ENCODE data around the gene MMP14. TPM values are rescaled to one million over a fixed set of nuclear protein-coding genes. Genes with fewer than 3 reads are reported as not detected.
A peak's percentile ranks its signal among the peaks of the same experiment; 100 is the strongest.

MMP14 gene
- total and polyA plus RNA-seq, 2 of the 13 experiments (the other 11 are each of a cell fraction or from before 2014, with no cell fraction given): 5.2 to 9.8 TPM

- TF ChIP-seq ZNF800 (CRISPR knock-in tag; IDR thresholded peaks at IDR 0.05) (peak; percentile 95), NFKBIZ (CRISPR knock-in tag; IDR thresholded peaks at IDR 0.05) (peak; percentile 78; the same call in 1 of the 2 replicates), ATF2 (CRISPR knock-in tag; IDR thresholded peaks at IDR 0.05) (peak; percentile 61), IKZF1 (IDR thresholded peaks at IDR 0.05) (no peak), ZNF235 (CRISPR knock-in tag; IDR thresholded peaks at IDR 0.05; ENCODE audit: borderline replicate concordance) (peak; percentile 91; the same call in 1 of the 2 replicates), ELF3 (CRISPR knock-in tag; IDR thresholded peaks at IDR 0.05) (peak; percentile 94), ZNF709 (CRISPR knock-in tag; IDR thresholded peaks at IDR 0.05) (peak; percentile 23; the same call in 1 of the 2 replicates), IRF2 (CRISPR knock-in tag; IDR thresholded peaks at IDR 0.05) (peak; percentile 78), NFIB (CRISPR knock-in tag; IDR thresholded peaks at IDR 0.05; ENCODE audit: borderline replicate concordance) (no peak), NFE2L1 (CRISPR knock-in tag; IDR thresholded peaks at IDR 0.05; ENCODE audit: borderline replicate concordance) (no peak; the same call in 1 of the 2 replicates), MBNL3 (CRISPR knock-in tag; conservative IDR thresholded peaks at IDR 0.05) (no peak), KLF12 (CRISPR knock-in tag; IDR thresholded peaks at IDR 0.05; ENCODE audit: borderline replicate concordance) (peak; percentile 99), ZBTB33 (CRISPR knock-in tag; IDR thresholded peaks at IDR 0.05) (peak; percentile 27; the same call in 1 of the 2 replicates), SRSF4 (IDR thresholded peaks at IDR 0.05; ENCODE audit: low read depth, low read length, poor library complexity, severe bottlenecking) (no peak), MTA3 (CRISPR knock-in tag; IDR thresholded peaks at IDR 0.05) (peak; percentile 81; the same call in 1 of the 2 replicates), ZNF558 (CRISPR knock-in tag; IDR thresholded peaks at IDR 0.05; ENCODE audit: borderline replicate concordance) (peak; percentile 89), HIC2 (CRISPR knock-in tag; IDR thresholded peaks at IDR 0.05; ENCODE audit: low read depth) (peak; percentile 86; the same call in 1 of the 2 replicates), ZNF577 (CRISPR knock-in tag; IDR thresholded peaks at IDR 0.05; ENCODE audit: borderline replicate concordance, low read depth) (0 out of 2 replicates have a peak, but pooled peaks have one; percentile 83), ZNF253 (CRISPR knock-in tag; IDR thresholded peaks at IDR 0.05; ENCODE audit: borderline replicate concordance) (peak; percentile 77; the same call in 1 of the 2 replicates), RFX3 (CRISPR knock-in tag; IDR thresholded peaks at IDR 0.05) (peak; percentile 24; the same call in 1 of the 2 replicates), ZNF790 (CRISPR knock-in tag; IDR thresholded peaks at IDR 0.05; ENCODE audit: borderline replicate concordance) (peak; percentile 78; the same call in 1 of the 2 replicates), TBX3 (IDR thresholded peaks at IDR 0.05; ENCODE audit: borderline replicate concordance) (peak; percentile 77)
These were observed 35.0 kb downstream of the MMP14 start, which contains the start of gene LRP10 (continued) for GRCh38 chr14:22871224-22872032.
